ENCODE measurements around the gene ZFAND2A.
"Not testable (repeated sequence)": the region's sequence is repeated elsewhere in the genome, so short reads cannot be mapped to it uniquely, and the experiment has no call there.

The ZFAND2A gene

GRCh38 chr7:1151653-1152425 lies 8.2 kb downstream of the ZFAND2A start:
- no peak overlapping the region for H3K27ac ChIP-seq
- TF ChIP-seq CTCF (IDR thresholded peaks at IDR 0.05) = no peak
- TF ChIP-seq ZFX (IDR thresholded peaks at IDR 0.05; ENCODE audit: borderline replicate concordance) = no peak

- TF ChIP-seq ZFX (IDR thresholded peaks at IDR 0.05; ENCODE audit: borderline replicate concordance) = no peak
- no peak for TF ChIP-seq CTCF (IDR thresholded peaks at IDR 0.05)
- no peak overlapping the region for H3K27ac ChIP-seq
Measured at GRCh38 chr7:1151156-1151555, 8.8 kb downstream of the ZFAND2A start.

GRCh38 chr7:1150400-1151002 lies 9.5 kb downstream of the ZFAND2A start:
- H3K27ac ChIP-seq = no peak overlapping the region
- TF ChIP-seq CTCF (IDR thresholded peaks at IDR 0.05) = no peak
- no peak for TF ChIP-seq ZFX (IDR thresholded peaks at IDR 0.05; ENCODE audit: borderline replicate concordance)

GRCh38 chr7:1149351-1149794 lies 10.6 kb downstream of the ZFAND2A start:
- H3K27ac ChIP-seq = no peak overlapping the region
- TF ChIP-seq ZFX (IDR thresholded peaks at IDR 0.05; ENCODE audit: borderline replicate concordance) (no peak), CTCF (IDR thresholded peaks at IDR 0.05) (no peak)

- not testable (repeated sequence) for H3K27ac ChIP-seq
Measured at GRCh38 chr7:1147873-1148272, 12.1 kb downstream of the ZFAND2A start.

- H3K27ac ChIP-seq = no peak overlapping the region
- TF ChIP-seq CTCF (IDR thresholded peaks at IDR 0.05) = no peak
- TF ChIP-seq ZFX (IDR thresholded peaks at IDR 0.05; ENCODE audit: borderline replicate concordance) = no peak
Measured at GRCh38 chr7:1144269-1144771, 15.7 kb downstream of the ZFAND2A start.

- not testable (repeated sequence) for H3K27ac ChIP-seq
Measured at GRCh38 chr7:1143031-1143430, 17.0 kb downstream of the ZFAND2A start.

GRCh38 chr7:1142051-1142635 lies 17.9 kb downstream of the ZFAND2A start:
- TF ChIP-seq ZFX (IDR thresholded peaks at IDR 0.05; ENCODE audit: borderline replicate concordance) (no peak), CTCF (IDR thresholded peaks at IDR 0.05) (no peak)
- no peak overlapping the region for H3K27ac ChIP-seq

All from 22Rv1 (cell line).